Measurements from ENCODE around the gene SPOCK1. TPM values are rescaled to one million over a fixed set of nuclear protein-coding genes. Genes with fewer than 3 reads are reported as not detected.

The SPOCK1 gene
- total RNA-seq, 1 experiment from 2014 or later = 0.27 TPM

- intact Hi-C loops (cut with micrococcal nuclease) = no loop called here
- H3K4me1 ChIP-seq (ENCODE audit: control insufficient read depth in 1 of 2, insufficient read depth in 2 of 2, low read length in 2 of 2) = peaks cover 2 to 15% of the 10 kb centered on the region in 2 experiments; a peak in 3 of 4 replicates
- ChIA-PET POLR2A (no interaction called here), RAD21 (ENCODE audit: low non-redundant PET in 1 of 2, low total read pairs in 2 of 2, uncharacterized antibody in 2 of 2, unreplicated experiment in 2 of 2) (no interaction called here), CTCF (interaction anchor here (1.2 kb wide), 1 partner anchor 10 kb away, joined by 5 read pairs; no protein-coding TSS in a partner anchor)
- no peaks in the 10 kb centered on the region for H3K79me2 ChIP-seq (ENCODE audit: insufficient read depth, low read length)
- H3K27ac ChIP-seq (ENCODE audit: low read depth, low read length) = no peak overlapping the region
- ATAC-seq = peak; percentile 63; the same call in 1 of the 2 replicates
- H3K9me2 ChIP-seq (ENCODE audit: insufficient read depth) = no peaks in the 10 kb centered on the region
- no peak for DNase-seq (ENCODE audit: low read depth, low spot score)
- BruUV-seq (replicated peaks) = no TSS peak
- no peak overlapping the region for H3K4me3 ChIP-seq (replicated peaks in 1 of 2; ENCODE audit: low read depth in 1 of 2, low read length in 2 of 2)
- H3K36me3 ChIP-seq (ENCODE audit: control insufficient read depth in 1 of 2, insufficient read depth in 2 of 2, low read length in 2 of 2) = no peaks in the 10 kb centered on the region
- H3K27me3 ChIP-seq (ENCODE audit: insufficient read depth, low read length) = peaks cover 18% of the 10 kb centered on the region
- no peak for TF ChIP-seq EZH2phosphoT487 (IDR thresholded peaks at IDR 0.05; ENCODE audit: borderline replicate concordance)
- TF ChIP-seq RAD21 (IDR thresholded peaks at IDR 0.05; ENCODE audit: low read depth) = no peak
- TF ChIP-seq SP1 (IDR thresholded peaks at IDR 0.05; ENCODE audit: low read depth) = no peak
- peak; percentile 30 for TF ChIP-seq FOSL1 (IDR thresholded peaks at IDR 0.05; ENCODE audit: low read depth)
- H4K20me1 ChIP-seq (ENCODE audit: insufficient read depth) = no peaks in the 10 kb centered on the region
- no peak overlapping the region for H2AFZ ChIP-seq (ENCODE audit: low read depth, low read length, poor library complexity, severe bottlenecking)
- peak overlapping the region; percentile 56 for H3K4me2 ChIP-seq (ENCODE audit: low read length)
- no peaks in the 10 kb centered on the region for H3K9me3 ChIP-seq (ENCODE audit: control insufficient read depth in 1 of 2, insufficient read depth in 1 of 2, low read depth in 1 of 2, low read length in 2 of 2)
- H3K9ac ChIP-seq (ENCODE audit: low read length) = no peak overlapping the region
Observed at GRCh38 chr5:137310051-137310730, 188.9 kb downstream of the SPOCK1 start.

- Histone ChIP-seq H3K79me2 (ENCODE audit: insufficient read depth, low read length) (no peaks in the 10 kb centered on the region), H3K27ac (ENCODE audit: low read depth, low read length) (no peak overlapping the region), H3K4me1 (ENCODE audit: control insufficient read depth in 1 of 2, insufficient read depth in 2 of 2, low read length in 2 of 2) (peaks cover 2 to 15% of the 10 kb centered on the region in 2 experiments; a peak in 3 of 4 replicates), H2AFZ (ENCODE audit: low read depth, low read length, poor library complexity, severe bottlenecking) (no peak overlapping the region), H3K9me2 (ENCODE audit: insufficient read depth) (no peaks in the 10 kb centered on the region), H3K9ac (ENCODE audit: low read length) (no peak overlapping the region), H3K4me2 (ENCODE audit: low read length) (no peak overlapping the region), H3K27me3 (ENCODE audit: insufficient read depth, low read length) (peaks cover 12% of the 10 kb centered on the region), H3K9me3 (ENCODE audit: control insufficient read depth in 1 of 2, insufficient read depth in 1 of 2, low read depth in 1 of 2, low read length in 2 of 2) (no peaks in the 10 kb centered on the region), H3K36me3 (ENCODE audit: control insufficient read depth in 1 of 2, insufficient read depth in 2 of 2, low read length in 2 of 2) (no peaks in the 10 kb centered on the region), H3K4me3 (replicated peaks in 1 of 2; ENCODE audit: low read depth in 1 of 2, low read length in 2 of 2) (no peak overlapping the region), H4K20me1 (ENCODE audit: insufficient read depth) (no peaks in the 10 kb centered on the region)
- CTCF ChIA-PET = no interaction called here
- POLR2A ChIA-PET = no interaction called here
- intact Hi-C loops (cut with micrococcal nuclease) = no loop called here
- no TSS peak for BruUV-seq (replicated peaks)
- DNase-seq (ENCODE audit: low read depth, low spot score) (no peak), ATAC-seq (no peak)
- RAD21 ChIA-PET (ENCODE audit: low non-redundant PET in 1 of 2, low total read pairs in 2 of 2, uncharacterized antibody in 2 of 2, unreplicated experiment in 2 of 2) = no interaction called here
- no peak for TF ChIP-seq SP1 (IDR thresholded peaks at IDR 0.05; ENCODE audit: low read depth)
- no peak for TF ChIP-seq MAX (IDR thresholded peaks at IDR 0.05)
- no peak for TF ChIP-seq TCF7L2 (IDR thresholded peaks at IDR 0.05; ENCODE audit: borderline replicate concordance, extremely low read depth, insufficient read depth, insufficient read length)
- no peak for TF ChIP-seq POLR2A (IDR thresholded peaks at IDR 0.05; ENCODE audit: borderline replicate concordance, extremely low read depth, insufficient read depth, insufficient read length)
- TF ChIP-seq FOSL1 (IDR thresholded peaks at IDR 0.05; ENCODE audit: low read depth) = no peak
- no peak for TF ChIP-seq ELF1 (IDR thresholded peaks at IDR 0.05; ENCODE audit: borderline replicate concordance, low read depth)
- no peak for TF ChIP-seq POLR2AphosphoS5 (IDR thresholded peaks at IDR 0.05; ENCODE audit: low read depth, low read length)
Observed at GRCh38 chr5:137309290-137309689, 189.8 kb downstream of the SPOCK1 start.

Measured in HCT116 (cell line).